ENCODE results near the gene TOMM20L.

DNA sequence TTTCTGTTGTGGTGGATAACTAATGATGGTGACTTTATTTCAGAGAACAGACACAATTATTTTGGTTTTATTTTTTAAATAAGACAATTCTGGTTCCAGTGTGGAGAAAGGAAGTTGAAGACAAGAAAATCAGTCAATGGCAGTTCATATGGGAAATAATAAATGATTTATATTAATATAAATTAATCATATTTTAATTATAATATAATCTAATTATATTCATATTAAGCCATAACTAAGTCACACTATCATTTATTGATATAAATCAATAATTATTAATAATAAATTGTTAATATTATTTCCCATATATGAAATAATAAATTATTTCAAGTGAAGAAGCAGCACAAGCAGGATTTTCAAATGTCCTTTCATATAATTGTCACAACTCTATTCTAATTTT lies 2.8 kb downstream of the TOMM20L start:
- TF ChIP-seq CTCF (IDR thresholded peaks at IDR 0.05; ENCODE audit: low read depth, low read length, missing input control) (no peak), ZBTB33 (IDR thresholded peaks at IDR 0.05) (no peak), YY1 (IDR thresholded peaks at IDR 0.05) (no peak), FOXA1 (IDR thresholded peaks at IDR 0.05) (no peak), REST (IDR thresholded peaks at IDR 0.05) (no peak)

Data from liver (tissue), 2 donors.